GM18499 (cell line): ENCODE measurements around the gene LRMDA.

ENCODE experiments used
- ATAC-seq: cut with Tn5 transposase; IDR thresholded peaks from one replicate; pipeline ENCODE4 v1.9.1; 2021; ENCODE audit warnings: moderate number of reproducible peaks; ENCODE audit not compliant: insufficient read depth, unreplicated experiment

The LRMDA gene

GRCh38 chr10:75838486-75838885, 407.1 kb downstream of the LRMDA start:
- no peak for ATAC-seq

GRCh38 chr10:75839020-75839419, 407.6 kb downstream of the LRMDA start:
- no peak for ATAC-seq

- no peak for ATAC-seq
Measured at GRCh38 chr10:75841266-75841665, 409.8 kb downstream of the LRMDA start.

- ATAC-seq = no peak
Measured at GRCh38 chr10:75845176-75845947, 413.9 kb downstream of the LRMDA start.

GRCh38 chr10:75847477-75847876, 416.1 kb downstream of the LRMDA start:
- no peak for ATAC-seq

- no peak for ATAC-seq
Measured at GRCh38 chr10:75851580-75852345, 420.3 kb downstream of the LRMDA start.

GRCh38 chr10:75852851-75853484, 421.5 kb downstream of the LRMDA start:
- ATAC-seq = no peak

GRCh38 chr10:75857269-75857846, 425.9 kb downstream of the LRMDA start:
- no peak for ATAC-seq

GRCh38 chr10:75857896-75858295, 426.5 kb downstream of the LRMDA start:
- ATAC-seq = no peak

- ATAC-seq = no peak
Measured at GRCh38 chr10:75858339-75858738, 426.9 kb downstream of the LRMDA start.

- ATAC-seq = no peak
Measured at GRCh38 chr10:75859141-75859540, 427.7 kb downstream of the LRMDA start.

GRCh38 chr10:75860009-75860408, 428.6 kb downstream of the LRMDA start:
- no peak for ATAC-seq

- ATAC-seq = no peak
Measured at GRCh38 chr10:75861582-75861981, 430.2 kb downstream of the LRMDA start.

GRCh38 chr10:75862935-75863334, 431.5 kb downstream of the LRMDA start:
- no peak for ATAC-seq

GRCh38 chr10:75864717-75865116, 433.3 kb downstream of the LRMDA start:
- ATAC-seq = no peak

- ATAC-seq = no peak
Measured at GRCh38 chr10:75865413-75866299, 434.2 kb downstream of the LRMDA start.

GRCh38 chr10:75866300-75866625, 434.8 kb downstream of the LRMDA start:
- no peak for ATAC-seq

- ATAC-seq = no peak
Measured at GRCh38 chr10:75866731-75867130, 435.3 kb downstream of the LRMDA start.

- no peak for ATAC-seq
Measured at GRCh38 chr10:75868574-75868973, 437.1 kb downstream of the LRMDA start.

- no peak for ATAC-seq
Measured at GRCh38 chr10:75870039-75870645, 438.7 kb downstream of the LRMDA start.
